Smooth muscle cell of the brain vasculature (primary cell): Measurements from ENCODE around the gene ANKRD36.
"Not testable (repeated sequence)": the region's sequence is repeated elsewhere in the genome, so short reads cannot be mapped to it uniquely, and the experiment has no call there.

Experiments used
- DNase-seq: peaks from one replicate; pipeline ENCODE4 v3.0.0-alpha.2; 2012; ENCODE audit warnings: low read depth, low spot score

Gene ANKRD36

GRCh38 chr2:97293687-97294086 lies 180.7 kb downstream of the ANKRD36 start:
- not testable (repeated sequence) for DNase-seq
